HCT116 (cell line): ENCODE results near the gene STAG1. TPM values are rescaled to one million over a fixed set of nuclear protein-coding genes. Genes with fewer than 3 reads are reported as not detected.

Experiments
- ATAC-seq: fragments of 200-7000 bp; cut with Tn5 transposase; 2 replicates; pipeline ENCODE4 v1.9.1; 2020; ENCODE audit warnings: mild to moderate bottlenecking, moderate library complexity
- BruUV-seq: library from RNA; stranded (reverse); fragments of 400-500 nt; replicated peaks from 2 replicates; lab custom pipeline; 2021; lab: Mats Ljungman, UMichigan
- CTCF ChIA-PET: fragments of 300-600 bp; sonication (Branson Sonifier 250); formaldehyde crosslinking; loops from one replicate; lab custom pipeline; 2021; ENCODE audit warnings: antibody characterized with exemption; lab: Charles Lee
- POLR2A ChIA-PET: fragments of 300-600, 350-600 bp; sonication (Branson Sonifier 250); formaldehyde crosslinking; loops from one replicate; lab custom pipeline; 2021; ENCODE audit warnings: antibody characterized with exemption; lab: Charles Lee
- RAD21 ChIA-PET, 2 experiments: fragments of 300-600 bp; sonication (Branson Sonifier 250); formaldehyde crosslinking; loops; one replicate each; lab custom pipeline; 2023; ENCODE audit warnings: low total read pairs in 2 of 2; ENCODE audit not compliant: uncharacterized antibody in 2 of 2, unreplicated experiment in 2 of 2, low non-redundant PET in 1 of 2; lab: Charles Lee
- DNase-seq: peaks from one replicate; pipeline ENCODE4 v3.0.0-alpha.2; 2010; ENCODE audit warnings: low read depth, low spot score
- H2AFZ ChIP-seq: fragments of 200-600 bp; shearing (Covaris generic), sonication (generic); 2 replicates; pipeline ENCODE4 v1.6.1; 2017; ENCODE audit warnings: low read depth, mixed run types, mixed read lengths, antibody characterized with exemption, low read length; ENCODE audit not compliant: poor library complexity, severe bottlenecking
- H3K27ac ChIP-seq: 2 replicates; pipeline ENCODE4 v1.5.1; 2012; ENCODE audit warnings: low read depth, low read length
- H3K27me3 ChIP-seq: fragments of 200-600 bp; sonication (generic); 2 replicates; pipeline ENCODE4 v1.6.1; 2016; ENCODE audit warnings: mixed run types, low read length, mixed read lengths; ENCODE audit not compliant: insufficient read depth
- H3K36me3 ChIP-seq, 2 experiments: fragments of 200-500 bp in 1 of 2; fragments of 200-600 bp in 1 of 2; sonication (Bioruptor generic) in 1 of 2; sonication (generic) in 1 of 2; 2 replicates each; pipeline versions ENCODE4 v1.5.1 to v1.6.1; 2014 to 2016; ENCODE audit warnings: low read length in 2 of 2, inconsistent platforms in 1 of 2, mixed read lengths in 1 of 2, mixed run types in 1 of 2; ENCODE audit not compliant: insufficient read depth in 2 of 2, control insufficient read depth in 1 of 2
- H3K4me1 ChIP-seq, 2 experiments: fragments of 200-600 bp in 1 of 2; sonication (generic) in 1 of 2; 2 replicates each; pipeline versions ENCODE4 v1.5.1 to v1.6.1; 2012 to 2017; ENCODE audit warnings: low read length in 2 of 2, inconsistent platforms in 1 of 2, mild to moderate bottlenecking in 1 of 2, mixed read lengths in 1 of 2, mixed run types in 1 of 2, moderate library complexity in 1 of 2; ENCODE audit not compliant: insufficient read depth in 2 of 2, control insufficient read depth in 1 of 2
- H3K4me2 ChIP-seq: fragments of 200-600 bp; sonication (generic); 2 replicates; pipeline ENCODE4 v1.6.1; 2017; ENCODE audit warnings: mixed run types, low read length, mixed read lengths
- H3K4me3 ChIP-seq, 2 experiments: fragments of 200-600 bp in 1 of 2; sonication (generic) in 1 of 2; replicated peaks in 1 of 2; 2 replicates each; pipeline ENCODE4 v1.5.1; 2011 to 2016; ENCODE audit warnings: low read length in 2 of 2, control low read depth in 1 of 2, low read depth in 1 of 2, mild to moderate bottlenecking in 1 of 2, mixed read lengths in 1 of 2, mixed run types in 1 of 2
- H3K79me2 ChIP-seq: fragments of 200-600 bp; sonication (generic); 2 replicates; pipeline ENCODE4 v1.6.1; 2017; ENCODE audit warnings: mild to moderate bottlenecking, mixed run types, low read length, moderate library complexity, mixed read lengths; ENCODE audit not compliant: insufficient read depth
- H3K9ac ChIP-seq: fragments of 200-600 bp; sonication (generic); 2 replicates; pipeline ENCODE4 v1.6.1; 2016; ENCODE audit warnings: low read length, mixed read lengths
- H3K9me2 ChIP-seq: fragments of 200-600 bp; sonication (generic), shearing (Covaris generic); 2 replicates; pipeline ENCODE4 v1.6.1; 2017; ENCODE audit warnings: mixed run types, mild to moderate bottlenecking, moderate library complexity; ENCODE audit not compliant: insufficient read depth
- H3K9me3 ChIP-seq, 2 experiments: fragments of 200-500 bp in 1 of 2; fragments of 200-600 bp in 1 of 2; sonication (Bioruptor generic) in 1 of 2; sonication (generic) in 1 of 2; 2 replicates each; pipeline ENCODE4 v1.6.1; 2014 to 2017; ENCODE audit warnings: low read length in 2 of 2, mixed read lengths in 2 of 2, inconsistent platforms in 1 of 2, low read depth in 1 of 2, mild to moderate bottlenecking in 1 of 2, mixed run types in 1 of 2, moderate library complexity in 1 of 2; ENCODE audit not compliant: control insufficient read depth in 1 of 2, insufficient read depth in 1 of 2
- H4K20me1 ChIP-seq: fragments of 200-600 bp; sonication (generic), shearing (Covaris generic); 2 replicates; pipeline ENCODE4 v1.6.1; 2017; ENCODE audit warnings: mixed run types, mild to moderate bottlenecking, moderate library complexity; ENCODE audit not compliant: insufficient read depth
- CTCF ChIP-seq, 3 experiments: fragments of 200-600 bp in 1 of 3; sonication (generic) in 1 of 3; IDR thresholded peaks in 2 of 3; conservative IDR thresholded peaks in 1 of 3; 2 replicates each; pipeline ENCODE4 v1.5.1; 2012 to 2017; ENCODE audit warnings: low read depth in 2 of 3, low read length in 2 of 3, antibody characterized with exemption in 1 of 3, borderline replicate concordance in 1 of 3, control low read depth in 1 of 3, mild to moderate bottlenecking in 1 of 3, mixed read lengths in 1 of 3, mixed run types in 1 of 3, moderate library complexity in 1 of 3; ENCODE audit not compliant: insufficient read depth in 1 of 3
- EGR1 ChIP-seq: IDR thresholded peaks from 2 replicates; pipeline ENCODE4 v1.6.1; 2012; ENCODE audit warnings: low read depth
- ELF1 ChIP-seq: IDR thresholded peaks from 2 replicates; pipeline ENCODE4 v1.6.1; 2012; ENCODE audit warnings: low read depth, borderline replicate concordance
- EZH2 ChIP-seq: fragments of 200-600 bp; sonication (generic); IDR thresholded peaks from 2 replicates; pipeline ENCODE4 v1.6.1; 2017; ENCODE audit warnings: antibody characterized with exemption, mixed run types
- EZH2phosphoT487 ChIP-seq: fragments of 200-600 bp; IDR thresholded peaks from 2 replicates; pipeline ENCODE4 v1.6.1; 2018; ENCODE audit warnings: antibody characterized with exemption, borderline replicate concordance
- FOSL1 ChIP-seq: IDR thresholded peaks from 2 replicates; pipeline ENCODE4 v1.6.1; 2012; ENCODE audit warnings: low read depth
- POLR2A ChIP-seq: IDR thresholded peaks from 2 replicates; pipeline ENCODE4 v1.7.0; 2011; ENCODE audit warnings: borderline replicate concordance; ENCODE audit not compliant: insufficient read depth, insufficient read length; ENCODE audit errors: extremely low read depth
- POLR2AphosphoS5 ChIP-seq: IDR thresholded peaks from 2 replicates; pipeline ENCODE4 v1.6.1; 2011; ENCODE audit warnings: mild to moderate bottlenecking, low read depth, low read length, moderate library complexity
- RAD21 ChIP-seq: IDR thresholded peaks from 2 replicates; pipeline ENCODE4 v1.6.1; 2012; ENCODE audit warnings: low read depth, mild to moderate bottlenecking
- SRF ChIP-seq: IDR thresholded peaks from 2 replicates; pipeline ENCODE4 v1.6.1; 2012; ENCODE audit warnings: low read depth
- TCF7L2 ChIP-seq: IDR thresholded peaks from 2 replicates; pipeline ENCODE4 v1.7.0; 2011; ENCODE audit warnings: borderline replicate concordance, inconsistent platforms; ENCODE audit not compliant: insufficient read depth, insufficient read length; ENCODE audit errors: extremely low read depth
- ZFX ChIP-seq: fragments of 450-650 bp; IDR thresholded peaks from 2 replicates; pipeline ENCODE4 v1.6.1; 2017
- intact Hi-C: fragments of 100-400 bp; cut with micrococcal nuclease; formaldehyde crosslinking; loops from 2 replicates; pipeline ENCODE4 v1.10.0; 2022
- total RNA-seq: library from RNA; stranded (reverse); gene quantifications from one replicate; pipeline ENCODE4 v1.2.1, GENCODE V29; 2021; ENCODE audit not compliant: unreplicated experiment
- TF ChIP-seq, protein P1 (sequence below): IDR thresholded peaks from 2 replicates; pipeline ENCODE4 v1.6.1; 2012; ENCODE audit warnings: low read depth

The STAG1 gene
- total RNA-seq, 1 experiment from 2014 or later: 29.4 TPM

- H3K9me3 ChIP-seq: no peaks in the 10 kb centered on the region
- TF ChIP-seq POLR2AphosphoS5: no peak
- TF ChIP-seq, all 23 proteins: peak for 0
- H3K79me2 ChIP-seq: no peaks in the 10 kb centered on the region
- no peak overlapping the region for H2AFZ ChIP-seq
- H3K9me2 ChIP-seq: no peaks in the 10 kb centered on the region
- no peak overlapping the region for H3K4me2 ChIP-seq
- no peak overlapping the region for H3K9ac ChIP-seq
- CTCF ChIA-PET: interaction anchor here (1.2 kb wide), 1 partner anchor 14 kb away, joined by 8 read pairs; no protein-coding TSS in a partner anchor
- ATAC-seq: no peak
- no peak overlapping the region for H3K27ac ChIP-seq
- no peaks in the 10 kb centered on the region for H3K36me3 ChIP-seq
- POLR2A ChIA-PET: no interaction called here
- H3K4me1 ChIP-seq: no peaks in the 10 kb centered on the region
- BruUV-seq: no TSS peak
- H3K4me3 ChIP-seq: no peak overlapping the region
- intact Hi-C loops: no loop called here
- no peak for DNase-seq
- no peaks in the 10 kb centered on the region for H4K20me1 ChIP-seq
- RAD21 ChIA-PET: no interaction called here
- no peaks in the 10 kb centered on the region for H3K27me3 ChIP-seq
Observed at GRCh38 chr3:136366289-136366688, 385.9 kb downstream of the STAG1 start.

DNA sequence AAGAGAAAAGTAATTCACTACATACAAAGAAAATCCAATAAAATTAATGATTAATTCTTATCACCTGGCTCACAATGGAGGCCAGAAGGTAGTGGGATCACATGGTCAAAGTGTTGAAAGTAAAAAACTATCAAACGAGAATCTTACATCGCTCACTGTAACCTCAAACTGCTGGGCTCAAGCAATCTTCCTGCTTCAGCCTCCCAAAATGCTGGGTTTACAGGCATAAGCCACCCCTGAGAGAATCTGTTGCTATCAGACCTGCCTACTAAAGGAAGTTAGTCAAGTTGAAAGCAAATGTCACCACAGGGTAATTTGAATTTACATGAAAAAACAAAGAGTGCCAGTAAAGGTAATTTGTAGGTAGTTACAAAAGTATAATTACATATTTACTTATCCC is 398.7 kb downstream of the STAG1 start:
- RAD21 ChIA-PET: no interaction called here
- no TSS peak for BruUV-seq

More for the DNA sequence above, 398.7 kb downstream of the STAG1 start:
- TF ChIP-seq EZH2 (no peak), CTCF (IDR thresholded peaks at IDR 0.05 in 2 of 3, conservative IDR thresholded peaks at IDR 0.05 in 1 of 3; ENCODE audit: borderline replicate concordance in 1 of 3, insufficient read depth in 1 of 3, low read depth in 2 of 3, low read length in 2 of 3) (no peak), ELF1 (no peak), TCF7L2 (no peak), FOSL1 (no peak), ZFX (no peak), EGR1 (no peak), POLR2A (no peak), EZH2phosphoT487 (no peak), RAD21 (no peak), SRF (no peak)
- TF ChIP-seq, protein P1, sequence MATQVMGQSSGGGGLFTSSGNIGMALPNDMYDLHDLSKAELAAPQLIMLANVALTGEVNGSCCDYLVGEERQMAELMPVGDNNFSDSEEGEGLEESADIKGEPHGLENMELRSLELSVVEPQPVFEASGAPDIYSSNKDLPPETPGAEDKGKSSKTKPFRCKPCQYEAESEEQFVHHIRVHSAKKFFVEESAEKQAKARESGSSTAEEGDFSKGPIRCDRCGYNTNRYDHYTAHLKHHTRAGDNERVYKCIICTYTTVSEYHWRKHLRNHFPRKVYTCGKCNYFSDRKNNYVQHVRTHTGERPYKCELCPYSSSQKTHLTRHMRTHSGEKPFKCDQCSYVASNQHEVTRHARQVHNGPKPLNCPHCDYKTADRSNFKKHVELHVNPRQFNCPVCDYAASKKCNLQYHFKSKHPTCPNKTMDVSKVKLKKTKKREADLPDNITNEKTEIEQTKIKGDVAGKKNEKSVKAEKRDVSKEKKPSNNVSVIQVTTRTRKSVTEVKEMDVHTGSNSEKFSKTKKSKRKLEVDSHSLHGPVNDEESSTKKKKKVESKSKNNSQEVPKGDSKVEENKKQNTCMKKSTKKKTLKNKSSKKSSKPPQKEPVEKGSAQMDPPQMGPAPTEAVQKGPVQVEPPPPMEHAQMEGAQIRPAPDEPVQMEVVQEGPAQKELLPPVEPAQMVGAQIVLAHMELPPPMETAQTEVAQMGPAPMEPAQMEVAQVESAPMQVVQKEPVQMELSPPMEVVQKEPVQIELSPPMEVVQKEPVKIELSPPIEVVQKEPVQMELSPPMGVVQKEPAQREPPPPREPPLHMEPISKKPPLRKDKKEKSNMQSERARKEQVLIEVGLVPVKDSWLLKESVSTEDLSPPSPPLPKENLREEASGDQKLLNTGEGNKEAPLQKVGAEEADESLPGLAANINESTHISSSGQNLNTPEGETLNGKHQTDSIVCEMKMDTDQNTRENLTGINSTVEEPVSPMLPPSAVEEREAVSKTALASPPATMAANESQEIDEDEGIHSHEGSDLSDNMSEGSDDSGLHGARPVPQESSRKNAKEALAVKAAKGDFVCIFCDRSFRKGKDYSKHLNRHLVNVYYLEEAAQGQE: no peak
- Histone ChIP-seq H3K27ac (no peak overlapping the region), H3K4me1 (peaks cover 4 to 7% of the 10 kb centered on the region in 2 experiments; a peak in 1 of 4 replicates), H3K79me2 (no peaks in the 10 kb centered on the region), H2AFZ (no peak overlapping the region), H3K9me3 (no peaks in the 10 kb centered on the region), H4K20me1 (peaks cover 3% of the 10 kb centered on the region; the same call in 1 of the 2 replicates), H3K36me3 (no peaks in the 10 kb centered on the region), H3K4me2 (no peak overlapping the region), H3K27me3 (no peaks in the 10 kb centered on the region), H3K4me3 (no peak overlapping the region), H3K9ac (no peak overlapping the region), H3K9me2 (no peaks in the 10 kb centered on the region)
- CTCF ChIA-PET: no interaction called here
- POLR2A ChIA-PET: no interaction called here
- DNase-seq (no peak), ATAC-seq (no peak)
- intact Hi-C loops: no loop called here
